BJ (cell line): Measurements from ENCODE around the gene RFLNA. TPM values are rescaled to one million over a fixed set of nuclear protein-coding genes. Genes with fewer than 3 reads are reported as not detected.

Experiments used
- CTCF ChIA-PET: fragments of 350-600 bp; formaldehyde crosslinking; extraction: SDS; loops from one replicate; lab custom pipeline; 2021; ENCODE audit warnings: antibody characterized with exemption, inconsistent platforms; lab: Yijun Ruan, JAX
- POLR2A ChIA-PET: fragments of 300-600 bp; sonication (Branson Sonifier 250); formaldehyde crosslinking; extraction: SDS; loops from one replicate; lab custom pipeline; 2021; ENCODE audit warnings: antibody characterized with exemption; lab: Charles Lee
- DNase-seq: peaks from one replicate; pipeline ENCODE4 v3.0.0-alpha.2; 2011; ENCODE audit warnings: low read depth
- H3K27me3 ChIP-seq: 2 replicates; pipeline ENCODE4 v1.6.0; 2011; ENCODE audit warnings: low read length; ENCODE audit not compliant: control insufficient read depth, insufficient read depth
- H3K36me3 ChIP-seq: 2 replicates; pipeline ENCODE4 v1.5.1; 2011; ENCODE audit warnings: low read length; ENCODE audit not compliant: control insufficient read depth, insufficient read depth
- H3K4me3 ChIP-seq: 2 replicates; pipeline ENCODE4 v1.5.1; 2011; ENCODE audit warnings: low read depth, mild to moderate bottlenecking, control low read depth, low read length
- polyA plus RNA-seq: library from polyadenylated mRNA; depleted of rRNA; stranded (reverse); fragments of >200 nt; gene quantifications from 2 replicates; pipeline ENCODE4 v1.2.3, GENCODE V29; 2011
- TF ChIP-seq, protein P1 (sequence below): IDR thresholded peaks from 2 replicates; pipeline ENCODE4 v1.5.1; 2011; ENCODE audit warnings: low read depth, mild to moderate bottlenecking, control low read depth, inconsistent platforms, low read length, moderate library complexity; ENCODE audit not compliant: insufficient read depth

Gene RFLNA
- polyA plus RNA-seq, 1 experiment, result not detected

DNA sequence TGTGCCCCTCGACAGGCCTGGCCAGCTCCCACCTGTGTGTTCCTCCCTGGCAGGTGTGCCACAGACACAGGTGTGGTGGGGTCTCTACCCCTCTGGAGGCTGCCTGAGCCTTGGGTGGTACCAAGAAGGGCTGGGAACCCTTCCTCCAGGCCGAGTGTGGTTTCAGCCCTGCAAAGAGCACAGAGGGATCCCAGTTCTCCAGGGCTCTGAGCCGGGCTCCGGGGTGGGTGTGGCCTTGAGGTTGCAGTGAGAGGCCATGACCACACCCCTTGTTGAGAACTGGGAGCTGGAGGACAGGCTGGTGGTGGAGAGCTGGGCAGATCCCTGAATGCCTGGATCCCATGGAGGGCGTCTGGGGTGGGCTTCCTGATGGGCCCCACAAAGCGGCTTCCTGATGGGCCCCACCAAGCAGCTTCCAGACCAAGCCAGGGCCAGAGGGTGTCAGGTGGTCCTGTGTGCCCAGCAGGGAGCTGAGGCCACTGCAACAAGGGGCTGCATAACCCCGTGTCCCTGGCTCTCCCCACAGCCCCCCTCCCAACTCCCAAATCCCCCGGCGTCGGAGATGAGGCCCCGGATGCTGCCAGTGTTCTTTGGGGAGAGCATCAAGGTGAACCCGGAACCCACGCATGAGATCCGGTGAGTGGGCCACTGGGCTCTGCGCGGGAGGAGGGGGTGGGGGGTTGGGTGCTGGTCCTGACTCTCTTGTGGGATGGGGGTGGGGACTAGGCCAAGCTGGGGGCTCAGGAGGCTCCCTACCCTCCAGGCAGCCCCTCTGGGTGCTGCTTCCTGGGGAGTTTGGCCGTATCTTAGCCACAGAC lies 16.6 kb downstream of the RFLNA start:
- no peak for DNase-seq
- ChIA-PET CTCF (interaction anchor here (1.1 to 2.3 kb wide), 3 partner anchors 9 to 456 kb away, joined by 3 to 7 read pairs (median 3); no protein-coding TSS in a partner anchor), POLR2A (no interaction called here)
- no peaks in the 10 kb centered on the region for H3K36me3 ChIP-seq
- H3K27me3 ChIP-seq, result peaks cover 4% of the 10 kb centered on the region; the same call in 1 of the 2 replicates
- TF ChIP-seq, protein P1, sequence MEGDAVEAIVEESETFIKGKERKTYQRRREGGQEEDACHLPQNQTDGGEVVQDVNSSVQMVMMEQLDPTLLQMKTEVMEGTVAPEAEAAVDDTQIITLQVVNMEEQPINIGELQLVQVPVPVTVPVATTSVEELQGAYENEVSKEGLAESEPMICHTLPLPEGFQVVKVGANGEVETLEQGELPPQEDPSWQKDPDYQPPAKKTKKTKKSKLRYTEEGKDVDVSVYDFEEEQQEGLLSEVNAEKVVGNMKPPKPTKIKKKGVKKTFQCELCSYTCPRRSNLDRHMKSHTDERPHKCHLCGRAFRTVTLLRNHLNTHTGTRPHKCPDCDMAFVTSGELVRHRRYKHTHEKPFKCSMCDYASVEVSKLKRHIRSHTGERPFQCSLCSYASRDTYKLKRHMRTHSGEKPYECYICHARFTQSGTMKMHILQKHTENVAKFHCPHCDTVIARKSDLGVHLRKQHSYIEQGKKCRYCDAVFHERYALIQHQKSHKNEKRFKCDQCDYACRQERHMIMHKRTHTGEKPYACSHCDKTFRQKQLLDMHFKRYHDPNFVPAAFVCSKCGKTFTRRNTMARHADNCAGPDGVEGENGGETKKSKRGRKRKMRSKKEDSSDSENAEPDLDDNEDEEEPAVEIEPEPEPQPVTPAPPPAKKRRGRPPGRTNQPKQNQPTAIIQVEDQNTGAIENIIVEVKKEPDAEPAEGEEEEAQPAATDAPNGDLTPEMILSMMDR, result no peak
- H3K4me3 ChIP-seq, result no peak overlapping the region

DNA sequence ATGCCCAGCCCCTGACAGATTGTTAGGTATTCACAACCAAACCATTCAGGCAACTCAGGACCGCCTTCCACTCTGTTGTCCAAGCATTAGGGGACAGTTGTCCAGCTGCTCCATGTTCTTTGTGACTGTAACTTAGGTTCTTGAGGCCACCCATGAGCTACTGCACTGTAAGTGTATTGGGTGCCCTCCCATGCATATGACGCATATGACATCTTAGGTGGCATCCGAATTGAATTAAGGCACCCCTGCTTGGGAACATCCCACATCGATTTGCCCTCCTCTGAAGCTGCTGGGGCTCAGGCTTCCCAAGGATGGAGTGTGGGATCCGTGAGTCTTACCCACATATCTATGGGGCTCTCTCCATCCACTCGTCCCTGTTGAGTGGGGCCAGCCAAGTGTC lies 17.7 kb downstream of the RFLNA start:
- Histone ChIP-seq H3K4me3 (no peak overlapping the region), H3K27me3 (peaks cover 4% of the 10 kb centered on the region; the same call in 1 of the 2 replicates), H3K36me3 (no peaks in the 10 kb centered on the region)
- no peak for DNase-seq
- TF ChIP-seq, protein P1, result no peak
- ChIA-PET POLR2A (no interaction called here), CTCF (interaction anchor here (0.7 to 2.3 kb wide), 2 partner anchors 259 to 283 kb away, joined by 3 to 7 read pairs; no protein-coding TSS in a partner anchor)

DNA sequence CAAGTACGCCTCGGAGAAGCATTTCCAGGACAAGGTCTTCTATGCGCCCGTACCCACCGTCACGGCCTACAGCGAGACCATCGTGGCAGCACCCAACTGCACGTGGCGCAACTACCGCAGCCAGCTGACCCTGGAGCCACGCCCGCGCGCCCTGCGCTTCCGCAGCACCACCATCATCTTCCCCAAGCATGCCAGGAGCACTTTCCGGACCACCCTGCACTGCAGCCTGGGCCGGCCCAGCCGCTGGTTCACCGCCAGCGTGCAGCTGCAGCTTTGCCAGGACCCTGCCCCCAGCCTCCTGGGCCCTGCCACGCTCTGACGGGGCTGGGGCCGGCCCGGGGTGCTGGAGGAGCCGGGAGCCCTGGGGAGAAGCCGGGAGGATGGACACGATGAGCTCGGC lies 19.3 kb downstream of the RFLNA start:
- ChIA-PET CTCF (interaction anchor here (1.1 to 3.4 kb wide), 2 partner anchors 282 to 457 kb away, joined by 3 to 9 read pairs; no protein-coding TSS in a partner anchor), POLR2A (no interaction called here)
- TF ChIP-seq, protein P1, result no peak
- Histone ChIP-seq H3K27me3 (peaks cover 2% of the 10 kb centered on the region; the same call in 1 of the 2 replicates), H3K36me3 (no peaks in the 10 kb centered on the region), H3K4me3 (no peak overlapping the region)
- no peak for DNase-seq

DNA sequence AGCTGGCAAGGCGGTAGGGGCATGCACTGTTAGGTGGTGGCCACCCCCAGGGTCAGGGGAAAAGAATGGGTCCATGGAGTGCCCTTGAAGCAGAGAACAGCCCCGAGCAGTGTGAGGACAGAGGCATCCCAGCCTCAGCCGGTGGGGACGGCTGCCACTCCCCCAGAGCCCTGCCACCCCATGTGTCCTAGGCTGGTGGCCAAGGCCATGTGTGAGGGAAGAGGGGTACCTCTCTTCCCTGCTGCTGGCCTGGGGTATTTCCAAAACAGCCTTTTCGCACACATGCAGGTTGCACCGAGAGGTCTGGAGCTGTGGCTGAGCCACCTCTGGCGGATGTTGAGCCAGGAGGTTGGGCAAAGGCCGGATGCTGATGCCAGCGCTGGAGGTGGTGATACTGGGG lies 19.9 kb downstream of the RFLNA start:
- no peaks in the 10 kb centered on the region for H3K36me3 ChIP-seq
- TF ChIP-seq, protein P1, result no peak
- POLR2A ChIA-PET, result no interaction called here
- CTCF ChIA-PET, result interaction anchor here (1.1 to 3.4 kb wide), 5 partner anchors 261 to 457 kb away, joined by 3 to 14 read pairs (median 7); no protein-coding TSS in a partner anchor
- H3K27me3 ChIP-seq, result peaks cover 2% of the 10 kb centered on the region; the same call in 1 of the 2 replicates
- no peak for DNase-seq
- no peak overlapping the region for H3K4me3 ChIP-seq

DNA sequence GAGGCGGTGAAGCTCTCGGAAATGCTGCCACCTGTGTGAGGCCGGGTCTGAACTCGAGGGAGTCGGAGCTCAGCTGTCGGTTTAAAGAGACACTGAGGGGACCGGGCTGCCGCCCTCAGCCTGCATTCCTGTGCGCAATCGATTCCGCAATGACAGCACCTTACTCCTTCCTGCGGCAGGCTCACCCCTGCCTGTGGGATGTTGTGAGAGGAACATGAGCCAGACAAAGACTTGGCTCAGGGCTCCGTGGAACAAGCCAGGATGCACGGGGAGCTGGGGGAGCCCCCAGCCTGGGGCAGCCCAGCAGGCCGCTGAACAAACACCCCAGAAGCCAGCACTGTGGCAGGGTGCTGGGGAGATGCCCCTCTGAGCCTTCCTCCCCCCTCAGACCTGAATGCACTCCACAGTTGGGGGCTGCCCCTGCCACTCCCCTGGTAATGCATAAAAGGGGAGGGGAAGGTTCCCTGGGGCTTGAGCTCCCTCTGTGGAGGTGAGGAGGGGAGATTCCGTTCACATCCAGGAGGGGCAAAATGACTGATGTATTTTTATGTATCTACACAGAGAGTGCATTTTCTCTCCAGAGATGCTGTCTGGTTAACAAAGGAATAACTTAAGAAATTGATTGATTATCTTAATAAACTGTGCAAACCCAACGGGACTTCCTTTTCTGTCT lies 20.6 kb downstream of the RFLNA start:
- TF ChIP-seq, protein P1, result no peak
- ChIA-PET POLR2A (no interaction called here), CTCF (interaction anchor here (0.9 to 3.4 kb wide), 6 partner anchors 11 to 283 kb away, joined by 3 to 14 read pairs (median 6); no protein-coding TSS in a partner anchor)
- no peak for DNase-seq
- H3K36me3 ChIP-seq, result no peaks in the 10 kb centered on the region
- H3K27me3 ChIP-seq, result peaks cover 2% of the 10 kb centered on the region; the same call in 1 of the 2 replicates
- H3K4me3 ChIP-seq, result no peak overlapping the region
